IPS-20b (cell line): Measurements from ENCODE around the gene VRK1.

Source experiments
- H3K27ac ChIP-seq: one replicate; pipeline ENCODE4 v1.5.1; 2013; ENCODE audit warnings: low read length
- H3K27me3 ChIP-seq: 2 replicates; pipeline ENCODE4 v1.6.1; 2013; ENCODE audit warnings: mild to moderate bottlenecking, low read length, inconsistent platforms; ENCODE audit not compliant: insufficient read depth
- H3K36me3 ChIP-seq: 2 replicates; pipeline ENCODE4 v1.6.1; 2013; ENCODE audit warnings: low read depth, mild to moderate bottlenecking, inconsistent platforms, low read length, moderate library complexity; ENCODE audit not compliant: insufficient read depth
- H3K4me1 ChIP-seq: 2 replicates; pipeline ENCODE4 v1.6.1; 2013; ENCODE audit warnings: mild to moderate bottlenecking, control low read depth, inconsistent platforms, low read length, moderate library complexity; ENCODE audit not compliant: insufficient read depth
- H3K4me3 ChIP-seq: 2 replicates; pipeline ENCODE4 v1.5.1; 2013; ENCODE audit warnings: mild to moderate bottlenecking, low read length, inconsistent platforms
- H3K9ac ChIP-seq: 2 replicates; pipeline ENCODE4 v1.6.1; 2013; ENCODE audit warnings: low read depth, mild to moderate bottlenecking, inconsistent platforms, low read length, moderate library complexity
- H3K9me3 ChIP-seq: 2 replicates; pipeline ENCODE4 v1.6.1; 2013; ENCODE audit warnings: mild to moderate bottlenecking, low read depth, low read length, inconsistent platforms; ENCODE audit not compliant: insufficient read depth

VRK1 gene

DNA sequence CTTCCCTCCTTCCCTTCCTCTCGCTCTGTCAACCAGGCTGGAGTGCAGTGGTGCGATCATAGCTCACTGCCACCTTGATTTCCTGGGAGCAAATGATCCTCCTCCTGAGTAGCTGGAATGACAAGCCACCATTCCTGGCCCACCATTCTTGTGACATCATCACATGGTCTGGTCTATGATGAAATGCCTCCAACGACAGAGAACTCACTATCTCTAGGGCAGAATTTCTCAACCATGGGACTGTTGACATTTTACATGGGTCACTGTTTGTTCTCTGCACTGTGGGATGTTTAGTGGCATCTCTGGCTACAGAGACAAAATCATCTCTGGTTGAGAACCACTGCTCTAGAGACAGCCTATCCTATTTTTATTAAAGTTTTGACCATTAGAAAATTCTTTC, 9.7 kb downstream of the VRK1 start:
- Histone ChIP-seq H3K4me3 (no peak overlapping the region), H3K36me3 (no peaks in the 10 kb centered on the region), H3K4me1 (peaks cover 8% of the 10 kb centered on the region), H3K27ac (no peak overlapping the region), H3K9ac (no peak overlapping the region), H3K9me3 (no peaks in the 10 kb centered on the region), H3K27me3 (no peaks in the 10 kb centered on the region)

- Histone ChIP-seq H3K27me3 (no peaks in the 10 kb centered on the region), H3K9ac (no peak overlapping the region), H3K4me3 (no peak overlapping the region), H3K36me3 (no peaks in the 10 kb centered on the region), H3K4me1 (peaks cover 8% of the 10 kb centered on the region), H3K27ac (no peak overlapping the region), H3K9me3 (no peaks in the 10 kb centered on the region)
Observed at GRCh38 chr14:96808619-96809406, 11.6 kb downstream of the VRK1 start.

DNA sequence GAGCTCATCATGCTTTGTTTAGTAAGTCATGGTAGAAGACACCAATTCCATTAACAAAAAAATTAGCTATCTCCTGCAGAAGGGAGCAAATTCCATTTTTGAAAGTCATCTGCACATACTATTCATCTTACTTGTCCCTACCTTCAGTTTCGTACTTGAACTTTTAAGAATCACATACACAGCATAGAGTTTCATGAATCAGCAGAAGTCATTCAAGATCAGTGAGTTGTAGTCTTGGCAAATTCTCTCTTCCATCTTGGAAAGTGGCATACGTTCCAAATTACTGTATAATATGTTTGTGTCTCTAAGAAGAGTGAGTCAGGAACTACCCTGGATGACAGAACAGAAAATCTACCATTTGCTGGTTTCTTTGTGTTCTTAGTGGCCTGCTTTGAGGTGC, 14.1 kb downstream of the VRK1 start:
- Histone ChIP-seq H3K9ac (no peak overlapping the region), H3K27ac (no peak overlapping the region), H3K27me3 (no peaks in the 10 kb centered on the region), H3K4me1 (no peaks in the 10 kb centered on the region; the same call in 1 of the 2 replicates), H3K36me3 (no peaks in the 10 kb centered on the region), H3K4me3 (no peak overlapping the region), H3K9me3 (no peaks in the 10 kb centered on the region)

DNA sequence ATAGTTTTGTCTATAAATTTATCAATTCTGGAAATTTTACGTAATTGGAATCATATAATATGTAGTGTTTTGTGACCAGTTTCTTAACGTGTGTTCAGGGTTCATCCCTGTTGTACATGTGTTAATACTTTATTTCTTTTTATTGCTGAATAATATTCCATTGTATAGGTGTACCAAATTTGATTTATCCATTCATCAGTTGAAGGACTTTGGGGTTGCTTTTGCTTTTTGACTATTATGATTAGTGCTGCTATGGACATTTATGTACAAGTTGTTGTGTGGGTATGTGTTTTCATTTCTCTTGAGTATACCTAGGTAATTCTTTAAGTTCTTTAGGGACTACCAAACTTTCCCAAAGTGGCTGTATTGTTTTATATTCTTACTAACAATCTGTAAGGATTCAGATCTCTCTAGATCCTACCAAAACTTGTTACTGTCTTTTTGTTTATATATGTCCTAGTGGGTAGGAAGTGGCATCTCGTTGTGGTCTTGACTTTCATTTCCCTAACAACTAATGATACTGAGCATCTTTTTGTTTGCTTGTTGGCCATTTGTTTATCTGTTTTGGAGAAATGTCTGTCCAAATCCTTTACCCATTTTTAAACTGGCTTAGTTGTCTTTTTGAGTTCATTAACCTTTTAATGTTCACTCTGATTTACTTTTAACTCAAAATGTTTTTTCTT, 14.9 kb downstream of the VRK1 start:
- no peak overlapping the region for H3K9ac ChIP-seq
- H3K4me3 ChIP-seq: no peak overlapping the region
- H3K4me1 ChIP-seq: peaks cover 7% of the 10 kb centered on the region; the same call in 1 of the 2 replicates
- H3K27me3 ChIP-seq: no peaks in the 10 kb centered on the region
- no peaks in the 10 kb centered on the region for H3K9me3 ChIP-seq
- no peaks in the 10 kb centered on the region for H3K36me3 ChIP-seq
- H3K27ac ChIP-seq: no peak overlapping the region

- H3K9me3 ChIP-seq: no peaks in the 10 kb centered on the region
- no peaks in the 10 kb centered on the region for H3K27me3 ChIP-seq
- no peaks in the 10 kb centered on the region for H3K36me3 ChIP-seq
- peaks cover 7% of the 10 kb centered on the region; the same call in 1 of the 2 replicates for H3K4me1 ChIP-seq
- H3K9ac ChIP-seq: no peak overlapping the region
- no peak overlapping the region for H3K27ac ChIP-seq
- no peak overlapping the region for H3K4me3 ChIP-seq
Observed at GRCh38 chr14:96816281-96816680, 19.1 kb downstream of the VRK1 start.

DNA sequence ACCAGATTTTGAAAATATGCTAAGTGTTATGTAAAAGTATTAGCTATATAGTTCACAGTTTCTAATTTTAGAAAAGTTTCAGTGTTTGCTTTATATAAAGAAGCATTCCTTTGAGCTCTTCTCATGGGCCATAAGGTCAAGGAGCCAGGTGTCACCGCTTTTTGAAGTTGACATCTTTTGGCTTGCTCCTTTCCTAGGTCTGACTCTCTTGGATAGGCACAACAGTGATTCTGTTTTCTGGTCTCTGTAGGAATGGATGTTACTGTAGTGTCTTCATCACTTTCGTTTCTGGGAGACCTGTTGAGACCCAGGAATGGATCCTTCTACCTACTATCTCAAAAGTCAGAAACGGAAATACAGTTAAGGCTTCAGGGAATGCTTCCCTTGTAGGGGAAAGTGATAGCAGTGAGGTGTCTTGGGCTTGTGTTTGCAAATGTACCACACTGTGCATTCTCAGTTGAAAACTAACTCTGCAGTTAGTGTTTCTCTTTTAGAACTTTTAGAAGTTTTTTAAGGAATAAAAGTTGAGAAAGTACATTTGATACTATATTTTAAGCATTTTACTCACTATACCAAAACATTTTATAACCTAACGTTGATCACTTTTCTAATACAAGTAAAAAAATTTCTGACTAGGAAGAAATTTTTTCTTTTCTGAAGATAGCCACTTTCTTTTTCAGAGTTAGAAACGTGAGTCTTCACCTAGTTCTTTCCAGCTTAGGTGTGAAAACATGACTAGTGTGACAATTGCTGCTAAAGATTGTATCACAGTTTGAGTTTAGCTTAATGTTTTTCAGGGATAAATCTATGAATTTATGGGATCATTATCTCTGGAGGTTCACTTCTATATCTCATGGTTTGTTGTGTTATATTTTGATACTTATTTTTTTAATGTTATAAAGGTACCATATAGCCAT, 20.8 kb downstream of the VRK1 start:
- peaks cover 7% of the 10 kb centered on the region; the same call in 1 of the 2 replicates for H3K4me1 ChIP-seq

DNA sequence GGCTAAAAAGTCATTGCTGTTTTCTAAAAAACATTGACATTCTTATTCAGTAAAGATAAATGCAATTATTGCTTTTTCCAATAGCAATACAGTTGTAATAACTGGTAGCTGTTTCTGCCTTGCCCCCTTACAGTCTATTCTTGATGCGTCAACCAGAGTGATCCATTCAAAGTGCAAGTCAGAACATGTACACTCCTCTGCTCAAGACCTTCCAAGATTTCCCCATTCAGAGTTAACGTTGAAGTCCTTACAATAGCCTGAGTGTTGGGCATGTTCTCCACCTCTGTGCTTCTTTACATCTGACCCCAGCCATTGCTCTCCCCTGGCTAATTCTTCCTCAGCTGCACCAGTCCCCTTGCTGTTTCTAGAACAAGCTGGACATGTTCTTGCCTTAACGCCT, 24.3 kb downstream of the VRK1 start:
- no peaks in the 10 kb centered on the region for H3K9me3 ChIP-seq
- no peaks in the 10 kb centered on the region for H3K36me3 ChIP-seq
- no peak overlapping the region for H3K27ac ChIP-seq
- no peak overlapping the region for H3K4me3 ChIP-seq
- no peaks in the 10 kb centered on the region for H3K27me3 ChIP-seq
- H3K4me1 ChIP-seq: peaks cover 5% of the 10 kb centered on the region; the same call in 1 of the 2 replicates
- H3K9ac ChIP-seq: no peak overlapping the region

More for the DNA sequence above, 20.8 kb downstream of the VRK1 start:
- no peaks in the 10 kb centered on the region for H3K36me3 ChIP-seq
- H3K27me3 ChIP-seq: no peaks in the 10 kb centered on the region
- H3K4me3 ChIP-seq: no peak overlapping the region
- no peak overlapping the region for H3K9ac ChIP-seq
- no peak overlapping the region for H3K27ac ChIP-seq
- H3K9me3 ChIP-seq: no peaks in the 10 kb centered on the region

DNA sequence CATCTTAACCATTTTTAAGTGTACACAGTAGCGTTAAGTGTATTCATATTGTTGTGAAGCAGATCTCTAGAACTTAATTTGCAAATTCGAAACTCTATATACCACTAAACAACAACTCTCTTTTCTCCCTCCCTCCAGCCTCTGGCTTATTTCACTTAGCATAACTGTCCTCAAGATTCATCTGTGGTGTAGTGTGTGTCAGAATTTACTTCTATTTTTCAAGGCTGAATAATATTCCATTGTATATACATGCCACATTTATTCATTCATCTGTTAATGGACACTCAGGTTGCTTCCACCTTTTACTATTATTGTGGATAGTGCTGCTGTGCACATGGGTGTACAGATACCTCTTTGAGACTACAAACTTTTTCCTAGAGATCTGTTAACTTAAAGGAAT, 26.5 kb downstream of the VRK1 start:
- no peaks in the 10 kb centered on the region for H3K36me3 ChIP-seq
- H3K27ac ChIP-seq: no peak overlapping the region
- H3K9me3 ChIP-seq: no peaks in the 10 kb centered on the region
- no peak overlapping the region for H3K9ac ChIP-seq
- no peak overlapping the region for H3K4me3 ChIP-seq
- H3K4me1 ChIP-seq: no peaks in the 10 kb centered on the region; the same call in 1 of the 2 replicates
- H3K27me3 ChIP-seq: no peaks in the 10 kb centered on the region

- no peaks in the 10 kb centered on the region; the same call in 1 of the 2 replicates for H3K4me1 ChIP-seq
- H3K27me3 ChIP-seq: no peaks in the 10 kb centered on the region
- H3K36me3 ChIP-seq: no peaks in the 10 kb centered on the region
- H3K9ac ChIP-seq: no peak overlapping the region
- H3K27ac ChIP-seq: no peak overlapping the region
- H3K4me3 ChIP-seq: no peak overlapping the region
- no peaks in the 10 kb centered on the region for H3K9me3 ChIP-seq
Observed at GRCh38 chr14:96824283-96824682, 27.1 kb downstream of the VRK1 start.

DNA sequence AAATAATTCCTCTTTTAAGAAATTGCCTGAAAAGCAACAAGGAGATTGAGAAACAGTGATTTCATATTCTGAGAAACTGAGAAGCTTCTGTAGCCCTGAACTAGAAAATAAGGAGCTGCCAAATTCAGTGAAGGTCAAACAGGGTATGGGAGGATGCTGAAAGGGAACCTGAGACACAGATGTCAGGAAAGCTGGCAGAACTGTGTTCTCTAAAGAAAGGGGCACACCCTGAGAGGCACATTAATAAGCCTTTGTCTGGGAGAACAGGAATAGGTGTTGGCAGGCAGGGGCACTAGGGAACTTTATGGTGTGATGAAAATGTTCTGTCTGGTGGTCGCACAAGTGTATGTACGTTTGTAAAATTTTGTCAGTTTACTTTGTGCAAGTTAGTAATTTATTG, 29.6 kb downstream of the VRK1 start:
- Histone ChIP-seq H3K27me3 (no peaks in the 10 kb centered on the region), H3K9ac (no peak overlapping the region), H3K4me1 (no peaks in the 10 kb centered on the region; the same call in 1 of the 2 replicates), H3K36me3 (no peaks in the 10 kb centered on the region), H3K4me3 (no peak overlapping the region), H3K9me3 (no peaks in the 10 kb centered on the region), H3K27ac (no peak overlapping the region)

DNA sequence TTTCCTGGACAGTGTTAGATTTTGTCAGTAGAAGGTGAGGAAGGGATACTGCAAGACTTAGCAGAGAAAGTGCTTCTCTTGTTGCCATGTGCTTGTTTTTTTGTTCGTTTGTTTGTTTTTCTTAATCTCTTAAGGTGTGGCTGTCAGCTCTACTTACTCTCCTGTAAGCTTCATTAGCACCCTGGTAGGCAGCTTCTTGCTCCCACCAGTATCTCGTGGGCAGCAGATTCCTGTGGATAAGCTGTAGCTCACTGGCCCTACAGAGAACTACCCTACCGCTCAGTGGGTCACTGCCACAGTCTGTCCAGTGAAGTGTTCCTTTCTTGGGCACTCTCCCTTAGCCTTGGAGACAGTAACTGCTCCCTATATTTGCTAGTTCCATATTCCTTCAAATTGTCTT, 30.1 kb downstream of the VRK1 start:
- Histone ChIP-seq H3K4me1 (no peaks in the 10 kb centered on the region; the same call in 1 of the 2 replicates), H3K9me3 (no peaks in the 10 kb centered on the region), H3K27ac (no peak overlapping the region), H3K27me3 (no peaks in the 10 kb centered on the region), H3K36me3 (no peaks in the 10 kb centered on the region), H3K9ac (no peak overlapping the region), H3K4me3 (no peak overlapping the region)
